GM18508 (cell line): ENCODE data around the gene PTCD1.
"Not testable (repeated sequence)": the region's sequence is repeated elsewhere in the genome, so short reads cannot be mapped to it uniquely, and the experiment has no call there.

Experiments used
- ATAC-seq: cut with Tn5 transposase; IDR thresholded peaks from one replicate; pipeline ENCODE4 v1.9.1; 2021; ENCODE audit warnings: moderate number of reproducible peaks; ENCODE audit not compliant: insufficient read depth, unreplicated experiment

The PTCD1 gene

DNA sequence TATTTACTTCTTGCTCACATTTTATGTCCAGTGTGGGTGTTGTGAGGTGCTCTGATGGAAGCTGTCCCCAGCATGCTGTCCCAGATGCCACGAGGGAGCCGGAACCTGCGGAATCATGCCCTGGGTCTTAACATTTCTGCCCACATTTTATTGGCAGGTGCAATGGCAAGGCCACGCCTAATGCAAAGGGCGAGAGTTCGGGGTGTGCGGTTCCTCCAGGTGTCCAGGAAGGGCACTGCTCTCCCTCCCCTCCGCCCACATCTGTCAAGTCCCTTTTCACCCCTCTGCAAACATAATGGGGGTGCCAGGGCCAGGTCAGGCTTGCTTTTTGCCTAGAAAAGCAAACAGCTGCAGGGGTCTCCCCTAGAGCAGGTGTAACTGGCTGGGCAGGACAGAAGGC, 46.6 kb downstream of the PTCD1 start:
- no peak for ATAC-seq

GRCh38 chr7:99390941-99391602, 47.5 kb downstream of the PTCD1 start:
- no peak for ATAC-seq

GRCh38 chr7:99389772-99390171, 48.8 kb downstream of the PTCD1 start:
- ATAC-seq, result no peak

- no peak for ATAC-seq
Observed at GRCh38 chr7:99387912-99388311, 50.7 kb downstream of the PTCD1 start.

DNA sequence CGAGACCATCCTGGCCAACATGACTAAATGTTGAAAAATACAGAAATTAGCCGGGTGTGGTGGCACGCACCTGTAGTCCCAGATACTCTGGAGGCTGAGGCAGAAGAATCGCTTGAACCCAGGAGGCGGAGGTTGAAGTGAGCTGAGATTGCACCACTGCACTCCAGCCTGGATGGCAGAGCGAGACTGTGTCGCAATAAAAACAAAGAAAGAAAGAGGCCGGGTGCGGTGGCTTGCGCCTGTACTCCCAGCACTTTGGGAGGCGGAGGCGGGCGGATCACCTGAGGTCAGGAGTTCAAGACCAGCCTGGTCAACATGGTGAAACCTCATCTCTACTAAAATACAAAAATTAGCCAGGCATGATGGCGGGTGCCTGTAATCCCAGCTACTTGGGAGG, 51.4 kb downstream of the PTCD1 start:
- ATAC-seq, result not testable (repeated sequence)

GRCh38 chr7:99386584-99387238, 51.9 kb downstream of the PTCD1 start:
- ATAC-seq, result no peak

DNA sequence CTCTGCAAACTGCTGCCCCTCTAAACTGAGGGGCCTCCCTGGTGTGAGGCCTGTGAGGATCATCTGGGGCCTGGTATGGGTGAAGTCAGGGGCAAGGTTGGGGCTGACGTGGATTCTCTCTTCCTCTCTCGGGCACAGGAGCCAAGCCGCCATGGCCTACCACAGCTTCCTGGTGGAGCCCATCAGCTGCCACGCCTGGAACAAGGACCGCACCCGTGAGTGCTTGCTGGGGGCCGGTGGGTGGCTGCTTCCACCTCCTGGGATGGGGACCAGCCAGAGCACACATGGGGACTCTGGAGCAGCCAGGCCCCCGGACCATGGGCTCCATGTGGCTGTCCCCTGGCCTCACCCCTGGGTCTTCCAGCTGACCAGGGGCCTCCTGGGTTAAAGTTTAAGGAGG, 53.0 kb downstream of the PTCD1 start:
- no peak for ATAC-seq

GRCh38 chr7:99384523-99384922, 54.1 kb downstream of the PTCD1 start:
- no peak for ATAC-seq

GRCh38 chr7:99383791-99384370, 54.7 kb downstream of the PTCD1 start:
- ATAC-seq, result no peak

DNA sequence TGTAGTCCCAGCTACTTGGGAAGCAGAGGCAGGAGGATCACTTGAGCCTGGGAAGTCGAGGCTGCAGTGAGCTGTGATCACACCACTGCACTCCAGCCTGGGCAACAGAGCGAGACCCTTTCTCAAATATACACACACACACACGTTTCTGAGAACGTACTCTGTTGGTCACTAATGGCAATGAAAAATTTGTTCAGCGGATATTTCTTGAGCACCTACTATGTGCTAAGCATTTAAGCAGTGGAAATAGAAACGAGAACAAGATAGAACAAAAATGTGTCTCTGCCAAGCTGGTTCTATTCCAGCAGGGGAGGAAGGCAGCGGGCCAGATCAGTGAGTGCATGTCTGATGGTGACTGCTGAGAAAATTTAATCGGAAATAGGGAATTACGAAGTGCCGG, 55.4 kb downstream of the PTCD1 start:
- ATAC-seq, result no peak

DNA sequence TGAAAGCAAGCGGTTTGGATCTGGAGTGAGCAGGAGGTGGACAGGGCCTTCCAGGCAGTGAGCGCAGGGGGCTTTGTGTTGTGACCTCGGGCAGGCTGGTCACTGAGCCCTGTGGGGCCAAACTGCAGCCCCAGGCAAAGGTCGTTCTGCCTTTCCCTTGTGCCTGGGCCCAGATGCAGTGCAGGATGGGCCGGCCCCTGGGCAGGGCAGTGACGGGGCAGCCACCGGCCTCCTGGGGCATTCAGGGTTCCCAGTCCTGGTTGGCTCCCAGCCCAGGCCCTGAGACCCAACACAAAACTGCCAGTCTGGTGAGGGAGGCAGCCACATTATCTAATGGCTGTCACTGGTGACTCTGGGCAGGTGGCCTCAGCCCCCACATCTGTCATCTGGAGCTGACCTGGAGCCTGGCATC, 56.9 kb downstream of the PTCD1 start:
- no peak for ATAC-seq

DNA sequence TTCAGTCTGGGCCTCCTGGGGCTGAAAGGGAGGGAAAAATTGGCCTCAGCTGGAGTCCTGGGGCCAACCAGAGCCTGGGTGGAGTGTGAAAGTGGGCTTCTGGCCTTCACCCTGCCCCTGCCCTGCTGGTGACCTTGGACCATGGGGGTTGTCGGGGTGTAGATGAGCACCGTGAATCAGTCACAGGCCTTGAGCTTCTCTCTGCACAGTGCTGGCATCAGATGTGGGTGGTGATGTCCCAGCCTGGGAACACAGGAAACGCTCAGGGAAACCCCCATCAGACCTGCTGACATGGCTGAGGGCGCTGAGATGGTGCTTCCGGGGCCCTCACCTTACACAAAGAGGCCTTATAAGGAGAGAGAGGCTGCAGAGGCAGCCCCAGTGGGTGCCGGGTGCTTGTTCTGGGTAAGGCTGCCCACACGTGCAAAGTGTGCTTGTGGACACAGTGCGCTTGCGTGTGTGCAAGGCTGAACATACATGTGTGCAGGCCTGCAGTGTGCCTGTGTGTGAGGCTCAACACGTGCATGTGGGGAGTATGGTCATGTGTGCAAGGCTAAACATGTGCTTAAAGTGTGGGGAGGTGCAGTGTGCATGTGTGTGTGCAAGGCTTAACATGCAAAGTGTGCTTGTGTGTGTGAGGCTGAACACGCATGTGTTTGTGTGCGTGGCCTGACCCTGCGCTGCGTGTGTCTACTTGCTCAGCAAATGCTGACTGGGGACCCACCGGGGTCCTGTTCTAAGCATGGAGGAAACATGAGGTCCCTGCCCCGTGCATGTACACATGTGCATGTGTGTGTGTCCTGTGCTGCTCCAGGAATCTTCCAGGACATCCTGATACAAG, 57.6 kb downstream of the PTCD1 start:
- peak; percentile 65 for ATAC-seq

- no peak for ATAC-seq
Observed at GRCh38 chr7:99380032-99380822, 58.4 kb downstream of the PTCD1 start.

- ATAC-seq, result not testable (repeated sequence)
Observed at GRCh38 chr7:99379693-99380031, 58.9 kb downstream of the PTCD1 start.

GRCh38 chr7:99379043-99379577, 59.5 kb downstream of the PTCD1 start:
- ATAC-seq, result no peak

GRCh38 chr7:99375070-99375807, 63.4 kb downstream of the PTCD1 start:
- ATAC-seq, result no peak

- ATAC-seq, result no peak
Observed at GRCh38 chr7:99374111-99375064, 64.2 kb downstream of the PTCD1 start, which contains the start of gene ARPC1B. Gene ARPC1B (plus strand): TSS chr7:99374730. CDS start chr7:99385715, 10,985 bp downstream.
